ENCODE results near the gene BANK1.

The BANK1 gene

GRCh38 chr4:101790521-101791181, at the start of gene BANK1:
BANK1 (plus strand) TSS chr4:101790730; CDS start chr4:101790881, 151 bp downstream.
- H3K9ac ChIP-seq (ENCODE audit: low read length in 5 of 5) = peak within 1 kb of the TSS; percentile 22 to 86 (median 79)

GRCh38 chr4:101753721-101754120, 36.8 kb upstream of the BANK1 start:
- no peak overlapping the region for H3K4me3 ChIP-seq (ENCODE audit: low read depth in 1 of 5, low read length in 5 of 5)
- no peaks in the 10 kb centered on the region for H3K36me3 ChIP-seq (ENCODE audit: control insufficient read depth in 5 of 5, insufficient read depth in 5 of 5, low read length in 5 of 5)
- H3K4me1 ChIP-seq (ENCODE audit: control insufficient read depth in 5 of 5, insufficient read depth in 5 of 5, low read length in 5 of 5) = peaks cover 0 to 4% (median 0%) of the 10 kb centered on the region in 5 donors
- H3K27ac ChIP-seq (ENCODE audit: low read depth, low read length) = peak overlapping the region; percentile 55
- no peaks in the 10 kb centered on the region for H3K27me3 ChIP-seq (ENCODE audit: control insufficient read depth in 5 of 5, insufficient read depth in 4 of 5, low read length in 5 of 5)
- no peak overlapping the region for H3K9ac ChIP-seq (ENCODE audit: low read length in 5 of 5)
- peaks cover 0 to 2% (median 0%) of the 10 kb centered on the region in 5 donors for H3K9me3 ChIP-seq (ENCODE audit: control insufficient read depth in 5 of 5, low read length in 5 of 5)

More at GRCh38 chr4:101790521-101791181, at the start of gene BANK1:
- Histone ChIP-seq H3K4me1 (ENCODE audit: control insufficient read depth in 5 of 5, insufficient read depth in 5 of 5, low read length in 5 of 5) (peaks cover 0 to 14% (median 11%) of the 10 kb centered on the region in 5 donors), H3K9me3 (ENCODE audit: control insufficient read depth in 5 of 5, low read length in 5 of 5) (no peaks in the 10 kb centered on the region), H3K4me3 (ENCODE audit: low read depth in 1 of 5, low read length in 5 of 5) (peak within 1 kb of the TSS; percentile 61 to 76 (median 72)), H3K27ac (ENCODE audit: low read depth, low read length) (peak within 1 kb of the TSS; percentile 77), H3K36me3 (ENCODE audit: control insufficient read depth in 5 of 5, insufficient read depth in 5 of 5, low read length in 5 of 5) (no peaks in the 10 kb centered on the region), H3K27me3 (ENCODE audit: control insufficient read depth in 5 of 5, insufficient read depth in 4 of 5, low read length in 5 of 5) (no peaks in the 10 kb centered on the region)

GRCh38 chr4:101756181-101756580, 34.3 kb upstream of the BANK1 start:
- Histone ChIP-seq H3K27me3 (ENCODE audit: control insufficient read depth in 5 of 5, insufficient read depth in 4 of 5, low read length in 5 of 5) (no peaks in the 10 kb centered on the region), H3K9me3 (ENCODE audit: control insufficient read depth in 5 of 5, low read length in 5 of 5) (peaks cover 0 to 2% (median 0%) of the 10 kb centered on the region in 5 donors), H3K4me1 (ENCODE audit: control insufficient read depth in 5 of 5, insufficient read depth in 5 of 5, low read length in 5 of 5) (peaks cover 0 to 4% (median 1%) of the 10 kb centered on the region in 5 donors), H3K9ac (ENCODE audit: low read length in 5 of 5) (no peak overlapping the region), H3K4me3 (ENCODE audit: low read depth in 1 of 5, low read length in 5 of 5) (no peak overlapping the region), H3K36me3 (ENCODE audit: control insufficient read depth in 5 of 5, insufficient read depth in 5 of 5, low read length in 5 of 5) (no peaks in the 10 kb centered on the region), H3K27ac (ENCODE audit: low read depth, low read length) (no peak overlapping the region)

- Histone ChIP-seq H3K9ac (ENCODE audit: low read length in 5 of 5) (peak overlapping the region in 4 of 5 donors; percentile 2 to 87 (median 78)), H3K4me3 (ENCODE audit: low read depth in 1 of 5, low read length in 5 of 5) (peak overlapping the region; percentile 34 to 67 (median 55)), H3K27me3 (ENCODE audit: control insufficient read depth in 5 of 5, insufficient read depth in 4 of 5, low read length in 5 of 5) (no peaks in the 10 kb centered on the region), H3K27ac (ENCODE audit: low read depth, low read length) (peak overlapping the region; percentile 96), H3K4me1 (ENCODE audit: control insufficient read depth in 5 of 5, insufficient read depth in 5 of 5, low read length in 5 of 5) (peaks cover 5 to 22% (median 14%) of the 10 kb centered on the region in 5 donors), H3K36me3 (ENCODE audit: control insufficient read depth in 5 of 5, insufficient read depth in 5 of 5, low read length in 5 of 5) (no peaks in the 10 kb centered on the region), H3K9me3 (ENCODE audit: control insufficient read depth in 5 of 5, low read length in 5 of 5) (peaks cover 0 to 3% (median 0%) of the 10 kb centered on the region in 5 donors)
Observed at GRCh38 chr4:101761405-101761804, 29.1 kb upstream of the BANK1 start.

- peak overlapping the region; percentile 96 for H3K27ac ChIP-seq (ENCODE audit: low read depth, low read length)
- H3K4me3 ChIP-seq (ENCODE audit: low read depth in 1 of 5, low read length in 5 of 5) = peak overlapping the region; percentile 34 to 67 (median 55)
- peaks cover 0 to 3% (median 0%) of the 10 kb centered on the region in 5 donors for H3K9me3 ChIP-seq (ENCODE audit: control insufficient read depth in 5 of 5, low read length in 5 of 5)
Observed at GRCh38 chr4:101762025-101762424, 28.5 kb upstream of the BANK1 start.

GRCh38 chr4:101762534-101762933, 28.0 kb upstream of the BANK1 start:
- peak overlapping the region in 2 of 5 donors; percentile 77 to 79 for H3K9ac ChIP-seq (ENCODE audit: low read length in 5 of 5)
- no peaks in the 10 kb centered on the region for H3K36me3 ChIP-seq (ENCODE audit: control insufficient read depth in 5 of 5, insufficient read depth in 5 of 5, low read length in 5 of 5)
- peaks cover 0 to 7% (median 2%) of the 10 kb centered on the region in 5 donors for H3K9me3 ChIP-seq (ENCODE audit: control insufficient read depth in 5 of 5, low read length in 5 of 5)
- H3K4me3 ChIP-seq (ENCODE audit: low read depth in 1 of 5, low read length in 5 of 5) = peak overlapping the region in 3 of 5 donors; percentile 55 to 67 (median 59)
- H3K4me1 ChIP-seq (ENCODE audit: control insufficient read depth in 5 of 5, insufficient read depth in 5 of 5, low read length in 5 of 5) = peaks cover 5 to 22% (median 14%) of the 10 kb centered on the region in 5 donors
- H3K27me3 ChIP-seq (ENCODE audit: control insufficient read depth in 5 of 5, insufficient read depth in 4 of 5, low read length in 5 of 5) = no peaks in the 10 kb centered on the region
- H3K27ac ChIP-seq (ENCODE audit: low read depth, low read length) = peak overlapping the region; percentile 96

More at GRCh38 chr4:101762025-101762424, 28.5 kb upstream of the BANK1 start:
- H3K36me3 ChIP-seq (ENCODE audit: control insufficient read depth in 5 of 5, insufficient read depth in 5 of 5, low read length in 5 of 5) = no peaks in the 10 kb centered on the region
- H3K27me3 ChIP-seq (ENCODE audit: control insufficient read depth in 5 of 5, insufficient read depth in 4 of 5, low read length in 5 of 5) = no peaks in the 10 kb centered on the region
- peak overlapping the region in 4 of 5 donors; percentile 45 to 87 (median 78) for H3K9ac ChIP-seq (ENCODE audit: low read length in 5 of 5)
- H3K4me1 ChIP-seq (ENCODE audit: control insufficient read depth in 5 of 5, insufficient read depth in 5 of 5, low read length in 5 of 5) = peaks cover 5 to 22% (median 14%) of the 10 kb centered on the region in 5 donors

GRCh38 chr4:101763576-101763975, 27.0 kb upstream of the BANK1 start:
- H3K27ac ChIP-seq (ENCODE audit: low read depth, low read length) = peak overlapping the region; percentile 96
- peaks cover 0 to 7% (median 3%) of the 10 kb centered on the region in 5 donors for H3K9me3 ChIP-seq (ENCODE audit: control insufficient read depth in 5 of 5, low read length in 5 of 5)
- H3K36me3 ChIP-seq (ENCODE audit: control insufficient read depth in 5 of 5, insufficient read depth in 5 of 5, low read length in 5 of 5) = no peaks in the 10 kb centered on the region
- H3K9ac ChIP-seq (ENCODE audit: low read length in 5 of 5) = no peak overlapping the region
- H3K4me1 ChIP-seq (ENCODE audit: control insufficient read depth in 5 of 5, insufficient read depth in 5 of 5, low read length in 5 of 5) = peaks cover 5 to 22% (median 14%) of the 10 kb centered on the region in 5 donors
- H3K27me3 ChIP-seq (ENCODE audit: control insufficient read depth in 5 of 5, insufficient read depth in 4 of 5, low read length in 5 of 5) = no peaks in the 10 kb centered on the region
- H3K4me3 ChIP-seq (ENCODE audit: low read depth in 1 of 5, low read length in 5 of 5) = no peak overlapping the region

GRCh38 chr4:101774807-101775206, 15.7 kb upstream of the BANK1 start:
- no peak overlapping the region for H3K9ac ChIP-seq (ENCODE audit: low read length in 5 of 5)
- no peaks in the 10 kb centered on the region for H3K27me3 ChIP-seq (ENCODE audit: control insufficient read depth in 5 of 5, insufficient read depth in 4 of 5, low read length in 5 of 5)
- no peak overlapping the region for H3K27ac ChIP-seq (ENCODE audit: low read depth, low read length)
- H3K4me3 ChIP-seq (ENCODE audit: low read depth in 1 of 5, low read length in 5 of 5) = no peak overlapping the region
- no peaks in the 10 kb centered on the region for H3K4me1 ChIP-seq (ENCODE audit: control insufficient read depth in 5 of 5, insufficient read depth in 5 of 5, low read length in 5 of 5)
- H3K9me3 ChIP-seq (ENCODE audit: control insufficient read depth in 5 of 5, low read length in 5 of 5) = peaks cover 7 to 13% (median 9%) of the 10 kb centered on the region in 5 donors
- no peaks in the 10 kb centered on the region for H3K36me3 ChIP-seq (ENCODE audit: control insufficient read depth in 5 of 5, insufficient read depth in 5 of 5, low read length in 5 of 5)

- no peaks in the 10 kb centered on the region for H3K4me1 ChIP-seq (ENCODE audit: control insufficient read depth in 5 of 5, insufficient read depth in 5 of 5, low read length in 5 of 5)
- H3K9me3 ChIP-seq (ENCODE audit: control insufficient read depth in 5 of 5, low read length in 5 of 5) = peaks cover 0 to 3% (median 0%) of the 10 kb centered on the region in 5 donors
- no peaks in the 10 kb centered on the region for H3K27me3 ChIP-seq (ENCODE audit: control insufficient read depth in 5 of 5, insufficient read depth in 4 of 5, low read length in 5 of 5)
- no peak overlapping the region for H3K27ac ChIP-seq (ENCODE audit: low read depth, low read length)
- H3K9ac ChIP-seq (ENCODE audit: low read length in 5 of 5) = no peak overlapping the region
- H3K4me3 ChIP-seq (ENCODE audit: low read depth in 1 of 5, low read length in 5 of 5) = no peak overlapping the region
- H3K36me3 ChIP-seq (ENCODE audit: control insufficient read depth in 5 of 5, insufficient read depth in 5 of 5, low read length in 5 of 5) = no peaks in the 10 kb centered on the region
Observed at GRCh38 chr4:101777431-101777830, 13.1 kb upstream of the BANK1 start.

GRCh38 chr4:101780284-101780683, 10.2 kb upstream of the BANK1 start:
- Histone ChIP-seq H3K4me3 (ENCODE audit: low read depth in 1 of 5, low read length in 5 of 5) (no peak overlapping the region), H3K27me3 (ENCODE audit: control insufficient read depth in 5 of 5, insufficient read depth in 4 of 5, low read length in 5 of 5) (no peaks in the 10 kb centered on the region), H3K27ac (ENCODE audit: low read depth, low read length) (no peak overlapping the region), H3K36me3 (ENCODE audit: control insufficient read depth in 5 of 5, insufficient read depth in 5 of 5, low read length in 5 of 5) (no peaks in the 10 kb centered on the region), H3K4me1 (ENCODE audit: control insufficient read depth in 5 of 5, insufficient read depth in 5 of 5, low read length in 5 of 5) (no peaks in the 10 kb centered on the region), H3K9ac (ENCODE audit: low read length in 5 of 5) (no peak overlapping the region), H3K9me3 (ENCODE audit: control insufficient read depth in 5 of 5, low read length in 5 of 5) (no peaks in the 10 kb centered on the region)

Measured in subcutaneous abdominal adipose tissue (tissue), 5 donors.